Measurements from ENCODE around the gene RPL29.

The RPL29 gene

GRCh38 chr3:51982352-51982837, 13.3 kb downstream of the RPL29 start:
- ChIA-PET POLR2A (ENCODE audit: low non-redundant PET) (interaction anchor here (0.7 to 1.1 kb wide), 3 partner anchors 8 to 467 kb away, joined by 3 to 5 read pairs (median 3); partner anchors contain the start of gene ABHD14B), CTCF (interaction anchor here (0.6 kb wide), 2 partner anchors 9 to 20 kb away, joined by 3 to 4 read pairs; partner anchors contain the start of gene ABHD14B)
- TF ChIP-seq CTCF (conservative IDR thresholded peaks at IDR 0.05; ENCODE audit: low read depth), result peak; percentile 54
- peak; percentile 57 for DNase-seq (ENCODE audit: low spot score)
- H3K27ac ChIP-seq, result peak overlapping the region; percentile 98

- POLR2A ChIA-PET (ENCODE audit: low non-redundant PET), result no interaction called here
- CTCF ChIA-PET, result no interaction called here
- no peak for DNase-seq (ENCODE audit: low spot score)
- TF ChIP-seq CTCF (conservative IDR thresholded peaks at IDR 0.05; ENCODE audit: low read depth), result no peak
- peak overlapping the region; percentile 98 for H3K27ac ChIP-seq
Measured at GRCh38 chr3:51980253-51980652, 15.4 kb downstream of the RPL29 start.

- no peak for TF ChIP-seq CTCF (conservative IDR thresholded peaks at IDR 0.05; ENCODE audit: low read depth)
- ChIA-PET POLR2A (ENCODE audit: low non-redundant PET) (no interaction called here), CTCF (no interaction called here)
- peak overlapping the region; percentile 91 for H3K27ac ChIP-seq
- no peak for DNase-seq (ENCODE audit: low spot score)
Measured at GRCh38 chr3:51978143-51978502, 17.6 kb downstream of the RPL29 start.

GRCh38 chr3:51977446-51978142, 18.1 kb downstream of the RPL29 start:
- no peak for DNase-seq (ENCODE audit: low spot score)
- ChIA-PET CTCF (no interaction called here), POLR2A (ENCODE audit: low non-redundant PET) (no interaction called here)
- peak overlapping the region; percentile 91 for H3K27ac ChIP-seq
- TF ChIP-seq CTCF (conservative IDR thresholded peaks at IDR 0.05; ENCODE audit: low read depth), result no peak

- CTCF ChIA-PET, result no interaction called here
- POLR2A ChIA-PET (ENCODE audit: low non-redundant PET), result interaction anchor here (0.6 kb wide), 1 partner anchor 11 kb away, joined by 3 read pairs; no protein-coding TSS in a partner anchor
- H3K27ac ChIP-seq, result peak overlapping the region; percentile 91
- no peak for TF ChIP-seq CTCF (conservative IDR thresholded peaks at IDR 0.05; ENCODE audit: low read depth)
- no peak for DNase-seq (ENCODE audit: low spot score)
Measured at GRCh38 chr3:51975852-51976549, 19.7 kb downstream of the RPL29 start.

- peak within 1 kb of the TSS; percentile 91 for H3K27ac ChIP-seq
- ChIA-PET CTCF (no interaction called here), POLR2A (ENCODE audit: low non-redundant PET) (no interaction called here)
- no peak for TF ChIP-seq CTCF (conservative IDR thresholded peaks at IDR 0.05; ENCODE audit: low read depth)
- DNase-seq (ENCODE audit: low spot score), result peak; percentile 61
Measured at GRCh38 chr3:51974963-51975851, 20.5 kb downstream of the RPL29 start, which contains the start of gene ABHD14A. TSS of gene ABHD14A (plus strand) at chr3:51975064. CDS start at chr3:51975136, 72 bp downstream.
